H1 (cell line): ENCODE data around the gene CNGA4. TPM values are rescaled to one million over a fixed set of nuclear protein-coding genes. Genes with fewer than 3 reads are reported as not detected.

ENCODE experiments used
- CTCF ChIA-PET: fragments of 300-600 bp; sonication (Branson Sonifier 250); formaldehyde crosslinking; loops from one replicate; lab custom pipeline; 2021; ENCODE audit not compliant: partially characterized antibody; lab: Charles Lee
- POLR2A ChIA-PET: fragments of 300-600 bp; sonication (Branson Sonifier 250); formaldehyde crosslinking; loops from one replicate; lab custom pipeline; 2021; ENCODE audit warnings: inconsistent platforms; ENCODE audit not compliant: partially characterized antibody; lab: Charles Lee
- DNase-seq, 2 experiments: peaks; one replicate each; pipeline versions ENCODE4 v3.0.0 to v3.0.0-alpha.2; 2010 to 2022; ENCODE audit warnings: low spot score in 2 of 2, low read depth in 1 of 2, mixed read lengths in 1 of 2
- FAIRE-seq: peaks from 2 replicates; lab custom pipeline; 2011; peaks lifted over from hg19 to GRCh38; lab: Jason Lieb, UNC
- H2AFZ ChIP-seq: 2 replicates; pipeline ENCODE4 v1.8.1; 2012; ENCODE audit warnings: low read length, inconsistent platforms
- H2AK5ac ChIP-seq: 2 replicates; pipeline ENCODE4 v1.6.1; 2013; ENCODE audit warnings: low read depth, low read length
- H2BK120ac ChIP-seq: replicated peaks from 2 replicates; pipeline ENCODE3; 2013; ENCODE audit warnings: low read depth, low read length, inconsistent platforms
- H2BK12ac ChIP-seq: 2 replicates; pipeline ENCODE4 v1.6.1; 2013; ENCODE audit warnings: low read depth, low read length
- H2BK15ac ChIP-seq: 2 replicates; pipeline ENCODE4 v1.6.1; 2013; ENCODE audit warnings: low read length
- H2BK20ac ChIP-seq: 2 replicates; pipeline ENCODE4 v1.6.1; 2013; ENCODE audit warnings: low read length
- H2BK5ac ChIP-seq: 2 replicates; pipeline ENCODE4 v1.6.1; 2013; ENCODE audit warnings: low read depth, low read length
- H3K14ac ChIP-seq: 2 replicates; pipeline ENCODE4 v1.6.1; 2013; ENCODE audit warnings: inconsistent platforms; ENCODE audit not compliant: insufficient read length
- H3K18ac ChIP-seq: 2 replicates; pipeline ENCODE4 v1.6.1; 2013; ENCODE audit warnings: low read length; ENCODE audit errors: extremely low read depth
- H3K23ac ChIP-seq: 2 replicates; pipeline ENCODE4 v1.6.1; 2013; ENCODE audit warnings: inconsistent platforms; ENCODE audit not compliant: insufficient read length
- H3K23me2 ChIP-seq: 2 replicates; pipeline ENCODE4 v1.6.1; 2013; ENCODE audit warnings: low read depth, low read length
- H3K27ac ChIP-seq: 2 replicates; pipeline ENCODE4 v1.6.1; 2011; ENCODE audit warnings: low read depth, low read length, inconsistent platforms
- H3K27me3 ChIP-seq, 4 experiments: replicated peaks in 1 of 4; 1 replicate in 1 of 4; 2 replicates in 3 of 4; pipeline versions ENCODE4 v1.6.1 to v1.8.1; 2011 to 2013; ENCODE audit warnings: low read length in 3 of 4, mild to moderate bottlenecking in 3 of 4, inconsistent platforms in 2 of 4, mixed read lengths in 2 of 4, moderate library complexity in 1 of 4; ENCODE audit not compliant: control insufficient read depth in 3 of 4, insufficient read depth in 3 of 4; ENCODE audit errors: extremely low read depth in 1 of 4
- H3K36me3 ChIP-seq, 4 experiments: 2 replicates each; pipeline versions ENCODE4 v1.6.1 to v1.8.1; 2011 to 2013; ENCODE audit warnings: mild to moderate bottlenecking in 4 of 4, low read length in 3 of 4, moderate library complexity in 2 of 4, control low read depth in 1 of 4, inconsistent platforms in 1 of 4; ENCODE audit not compliant: insufficient read depth in 4 of 4, control insufficient read depth in 2 of 4
- H3K4ac ChIP-seq: replicated peaks from 2 replicates; pipeline ENCODE3; 2013; ENCODE audit warnings: low read length, low read depth, mixed read lengths, inconsistent platforms; ENCODE audit not compliant: insufficient read length
- H3K4me1 ChIP-seq, 4 experiments: replicated peaks in 1 of 4; 1 replicate in 1 of 4; 2 replicates in 3 of 4; pipeline versions ENCODE4 v1.6.1 to v1.8.1; 2011 to 2013; ENCODE audit warnings: low read length in 3 of 4, inconsistent platforms in 2 of 4, mixed read lengths in 1 of 4; ENCODE audit not compliant: insufficient read depth in 4 of 4, control insufficient read depth in 3 of 4
- H3K4me2 ChIP-seq, 2 experiments: 2 replicates each; pipeline versions ENCODE4 v1.6.1 to v1.8.1; 2011 to 2013; ENCODE audit warnings: low read depth in 2 of 2, low read length in 2 of 2, control low read depth in 1 of 2, inconsistent platforms in 1 of 2, mild to moderate bottlenecking in 1 of 2; ENCODE audit not compliant: insufficient read depth in 1 of 2
- H3K4me3 ChIP-seq, 4 experiments: fragments of 200-600, 300-600 bp in 1 of 4; sonication (generic), shearing (Covaris generic), sonication (Bioruptor Twin) in 1 of 4; 2 replicates each; pipeline versions ENCODE4 v1.5.1 to v1.8.1; 2011 to 2016; ENCODE audit warnings: low read length in 4 of 4, low read depth in 3 of 4, control low read depth in 2 of 4, inconsistent platforms in 2 of 4, mild to moderate bottlenecking in 2 of 4, mixed read lengths in 1 of 4, moderate library complexity in 1 of 4; ENCODE audit not compliant: insufficient read depth in 2 of 4; ENCODE audit errors: extremely low read depth in 1 of 4
- H3K56ac ChIP-seq: replicated peaks from 2 replicates; pipeline ENCODE3; 2013; ENCODE audit warnings: low read depth, mild to moderate bottlenecking, mixed read lengths, low read length, inconsistent platforms; ENCODE audit not compliant: insufficient read length
- H3K79me1 ChIP-seq: 2 replicates; pipeline ENCODE4 v1.6.1; 2013; ENCODE audit warnings: low read depth, low read length, control low read depth
- H3K79me2 ChIP-seq, 2 experiments: 2 replicates each; pipeline versions ENCODE4 v1.6.1 to v1.8.1; 2012 to 2013; ENCODE audit warnings: low read length in 2 of 2, mild to moderate bottlenecking in 2 of 2, inconsistent platforms in 1 of 2; ENCODE audit not compliant: insufficient read depth in 2 of 2, control insufficient read depth in 1 of 2
- H3K9ac ChIP-seq, 4 experiments: replicated peaks in 1 of 4; 1 replicate in 1 of 4; 2 replicates in 3 of 4; pipeline versions ENCODE4 v1.6.1 to v1.8.1; 2011 to 2013; ENCODE audit warnings: low read depth in 3 of 4, low read length in 3 of 4, control low read depth in 2 of 4, mild to moderate bottlenecking in 2 of 4, moderate library complexity in 2 of 4, inconsistent platforms in 1 of 4; ENCODE audit errors: extremely low read depth in 1 of 4
- H3K9me3 ChIP-seq, 2 experiments: 2 replicates each; pipeline versions ENCODE4 v1.6.1 to v1.8.1; 2012 to 2013; ENCODE audit warnings: mild to moderate bottlenecking in 2 of 2, moderate library complexity in 2 of 2, control low read depth in 1 of 2, inconsistent platforms in 1 of 2, low read depth in 1 of 2, low read length in 1 of 2, mixed read lengths in 1 of 2; ENCODE audit not compliant: insufficient read depth in 2 of 2
- H4K20me1 ChIP-seq, 2 experiments: replicated peaks in 1 of 2; 2 replicates each; pipeline versions ENCODE3 to v1.8.1; 2011 to 2013; ENCODE audit warnings: inconsistent platforms in 2 of 2, low read length in 2 of 2, mild to moderate bottlenecking in 1 of 2; ENCODE audit not compliant: insufficient read depth in 2 of 2, control insufficient read depth in 1 of 2
- H4K5ac ChIP-seq: 2 replicates; pipeline ENCODE4 v1.6.1; 2013; ENCODE audit warnings: low read length, low read depth, mixed read lengths, inconsistent platforms; ENCODE audit not compliant: insufficient read length
- H4K8ac ChIP-seq: 2 replicates; pipeline ENCODE4 v1.8.0; 2013; ENCODE audit warnings: mild to moderate bottlenecking, moderate library complexity, low read length, inconsistent platforms; ENCODE audit not compliant: insufficient read depth; ENCODE audit errors: extremely low read depth
- H4K91ac ChIP-seq: replicated peaks from 2 replicates; pipeline ENCODE3; 2013; ENCODE audit warnings: low read length, mixed read lengths, inconsistent platforms; ENCODE audit not compliant: insufficient read length
- BRCA1 ChIP-seq: IDR thresholded peaks from 2 replicates; pipeline ENCODE4 v1.6.1; 2012; ENCODE audit warnings: low read depth, low read length, improper control_type of control experiment
- POLR2A ChIP-seq, 2 experiments: IDR thresholded peaks; 1 replicate in 1 of 2; 2 replicates in 1 of 2; pipeline ENCODE4 v1.6.1; 2011; ENCODE audit warnings: low read depth in 2 of 2, low read length in 2 of 2, mild to moderate bottlenecking in 2 of 2; ENCODE audit errors: control extremely low read depth in 1 of 2
- RFX5 ChIP-seq: IDR thresholded peaks from 2 replicates; pipeline ENCODE4 v1.6.1; 2011; ENCODE audit warnings: low read depth, low read length, improper control_type of control experiment, borderline replicate concordance
- TAF7 ChIP-seq: optimal IDR thresholded peaks from 2 replicates; pipeline ENCODE3; 2011; ENCODE audit warnings: low read depth, mild to moderate bottlenecking, inconsistent platforms, low read length, moderate library complexity, borderline replicate concordance
- polyA plus RNA-seq, 7 experiments: library from polyadenylated mRNA; depleted of rRNA in 3 of 7; stranded (reverse) in 5 of 7; unstranded in 2 of 7; fragments of >200 nt in 5 of 7; fragments of 200-250 nt in 2 of 7; gene quantifications; 1 replicate in 5 of 7; 2 replicates in 1 of 7; 4 replicates in 1 of 7; pipeline versions ENCODE4 v1.2.1 to v1.2.3, GENCODE V29; 2011 to 2013; ENCODE audit warnings: missing spikeins in 2 of 7, mixed read lengths in 2 of 7
- total RNA-seq: library from RNA; stranded (reverse); fragmentation: NEBNext Ultra II Directional; extraction: Animal tissue kit (Norgen Biotek cat#: 25700); gene quantifications from 2 replicates; pipeline ENCODE4 v1.2.1, GENCODE V29; 2021

Gene CNGA4
- total and polyA plus RNA-seq, 2 of the 8 experiments (the other 6 are each of a cell fraction or from before 2014, with no cell fraction given), result 0.29 TPM; not detected in 1

- Histone ChIP-seq H3K4ac (no peak overlapping the region), H3K4me2 (no peak overlapping the region), H3K4me1 (no peaks in the 10 kb centered on the region)
- TF ChIP-seq POLR2A (IDR thresholded peaks at IDR 0.05; ENCODE audit: control extremely low read depth in 1 of 2, low read depth in 2 of 2, low read length in 2 of 2), result no peak
- no peak for TF ChIP-seq RFX5
- TF ChIP-seq BRCA1, result no peak
- TF ChIP-seq TAF7, result no peak
- TF ChIP-seq, all 59 proteins: peak for 0
- Histone ChIP-seq H3K36me3 (no peaks in the 10 kb centered on the region), H3K27me3 (no peaks in the 10 kb centered on the region), H2AK5ac (no peak overlapping the region), H2BK15ac (no peak overlapping the region), H3K18ac (no peak overlapping the region), H2BK12ac (no peak overlapping the region), H3K9me3 (no peaks in the 10 kb centered on the region), H3K79me2 (no peaks in the 10 kb centered on the region), H4K8ac (no peak overlapping the region), H4K20me1 (no peaks in the 10 kb centered on the region), H2BK120ac (no peak overlapping the region), H3K23me2 (no peaks in the 10 kb centered on the region), H3K79me1 (no peaks in the 10 kb centered on the region), H4K91ac (no peak overlapping the region), H3K27ac (no peak overlapping the region), H3K14ac (no peak overlapping the region), H2BK5ac (no peak overlapping the region), H4K5ac (no peak overlapping the region), H3K4me3 (no peak overlapping the region), H2BK20ac (no peak overlapping the region), H3K56ac (no peak overlapping the region), H3K23ac (no peak overlapping the region), H3K9ac (no peak overlapping the region), H2AFZ (no peak overlapping the region)
- CTCF ChIA-PET, result no interaction called here
- DNase-seq (no peak), FAIRE-seq (no peak)
- POLR2A ChIA-PET, result no interaction called here
Measured at GRCh38 chr11:6191742-6192141, 47.1 kb upstream of the CNGA4 start.
